Eye (tissue), 1 donor: ENCODE data around the gene LRCH1.

Experiments used
- DNase-seq: peaks from one replicate; pipeline ENCODE4 v3.0.0-alpha.2; 2015

LRCH1 gene

DNA sequence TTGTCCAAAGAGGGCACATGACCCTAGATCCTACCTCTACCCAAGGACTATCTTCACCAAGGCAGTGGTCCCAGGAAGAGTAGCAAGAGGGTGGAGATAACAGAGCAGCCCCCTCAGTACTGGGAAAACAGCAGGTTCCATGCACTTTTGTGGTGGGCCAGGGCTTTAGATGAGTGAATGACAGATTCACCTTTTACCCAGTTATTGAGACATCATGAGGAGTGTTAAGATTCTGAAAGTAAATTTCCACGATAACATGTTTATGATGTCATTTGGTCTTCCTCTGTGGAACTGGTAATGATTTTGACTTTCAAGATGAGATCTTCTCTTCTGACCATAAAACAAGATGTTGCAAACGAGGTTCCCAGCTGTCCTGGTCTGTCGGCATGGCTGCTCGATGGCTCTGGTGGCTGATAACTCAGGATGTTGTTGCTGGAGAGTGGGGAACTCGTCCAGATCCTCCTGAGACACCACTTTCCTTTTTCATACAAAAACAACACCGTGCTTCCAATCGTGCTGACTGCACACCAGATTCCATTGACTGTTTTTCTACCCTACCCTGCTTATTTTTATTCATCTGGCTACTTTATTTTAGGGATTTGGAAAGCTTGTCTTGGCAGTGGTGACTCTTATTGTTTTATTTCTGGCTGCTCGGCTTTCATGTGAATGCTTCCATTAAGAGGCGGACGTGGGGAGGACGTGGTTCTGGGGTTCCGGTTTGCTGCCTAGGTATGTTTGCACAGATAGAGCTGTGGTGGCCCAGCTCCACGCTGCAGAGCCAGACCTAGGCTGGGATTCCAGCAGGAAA is 88.5 kb downstream of the LRCH1 start:
- DNase-seq: peak; percentile 46

DNA sequence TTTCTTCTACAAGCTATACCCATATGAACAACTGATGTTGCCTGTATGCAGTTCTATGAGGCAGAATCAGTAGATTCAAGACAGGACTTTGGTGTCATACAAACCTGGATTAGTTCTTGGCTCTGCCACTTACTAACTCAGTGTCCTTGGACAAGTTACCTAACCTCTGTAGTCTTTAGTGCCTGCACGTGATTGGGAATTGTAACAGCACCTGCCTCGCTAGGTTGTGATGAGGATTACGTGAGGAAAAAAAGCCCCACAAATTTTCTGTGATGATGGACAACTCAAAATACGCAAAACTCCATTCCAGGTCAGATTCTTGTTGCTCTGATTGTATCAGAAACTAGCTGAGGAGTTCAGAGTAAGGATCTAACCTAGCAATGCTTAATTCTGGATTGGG is 89.3 kb downstream of the LRCH1 start:
- DNase-seq: no peak

DNA sequence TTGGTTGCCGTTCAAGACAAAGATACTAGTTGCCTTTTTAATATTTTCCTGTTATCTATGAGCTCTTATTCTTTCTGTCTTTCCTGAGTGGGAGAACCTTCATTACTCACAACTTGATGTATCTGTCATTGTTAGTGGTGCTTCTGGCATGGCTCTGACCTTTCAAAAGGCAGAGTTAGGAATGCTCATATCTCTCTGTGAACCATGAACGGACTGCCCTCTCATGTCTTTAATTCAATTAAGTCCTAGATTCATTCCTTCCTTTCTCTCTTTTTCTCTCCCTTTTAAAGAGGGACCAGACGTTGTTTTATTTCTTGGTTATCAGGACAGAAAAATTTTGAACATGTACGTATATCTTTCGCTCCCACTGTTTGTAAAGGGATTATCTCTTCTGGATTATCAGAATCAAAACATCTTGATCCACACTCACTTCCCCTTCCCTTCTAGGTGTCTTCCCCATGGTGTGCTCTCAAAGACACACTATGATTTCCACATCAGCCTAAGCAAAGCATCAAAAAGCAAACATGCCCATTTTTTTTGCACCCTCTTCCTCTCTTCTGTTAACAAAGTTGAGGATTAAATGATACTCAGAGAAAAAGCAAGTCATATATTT is 90.3 kb downstream of the LRCH1 start:
- no peak for DNase-seq

DNA sequence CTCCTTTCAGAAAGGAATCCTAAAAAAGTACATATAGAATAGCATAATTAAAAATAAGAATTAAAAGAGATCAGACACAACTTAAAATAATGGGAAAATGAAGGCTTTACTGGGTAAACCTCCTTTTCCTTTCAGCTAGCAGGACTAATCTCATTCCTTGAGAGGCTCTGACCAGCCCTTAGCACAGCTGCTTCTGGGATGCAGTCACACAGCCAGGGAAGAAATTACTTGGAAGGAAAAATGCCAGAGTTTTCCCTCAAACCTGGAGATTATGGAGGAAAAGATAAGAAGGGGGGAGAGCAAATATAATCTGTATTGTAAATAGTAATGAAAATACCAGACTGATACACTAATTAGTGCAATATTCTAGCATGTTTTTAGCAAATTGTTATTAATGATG is 91.8 kb downstream of the LRCH1 start:
- DNase-seq: no peak

DNA sequence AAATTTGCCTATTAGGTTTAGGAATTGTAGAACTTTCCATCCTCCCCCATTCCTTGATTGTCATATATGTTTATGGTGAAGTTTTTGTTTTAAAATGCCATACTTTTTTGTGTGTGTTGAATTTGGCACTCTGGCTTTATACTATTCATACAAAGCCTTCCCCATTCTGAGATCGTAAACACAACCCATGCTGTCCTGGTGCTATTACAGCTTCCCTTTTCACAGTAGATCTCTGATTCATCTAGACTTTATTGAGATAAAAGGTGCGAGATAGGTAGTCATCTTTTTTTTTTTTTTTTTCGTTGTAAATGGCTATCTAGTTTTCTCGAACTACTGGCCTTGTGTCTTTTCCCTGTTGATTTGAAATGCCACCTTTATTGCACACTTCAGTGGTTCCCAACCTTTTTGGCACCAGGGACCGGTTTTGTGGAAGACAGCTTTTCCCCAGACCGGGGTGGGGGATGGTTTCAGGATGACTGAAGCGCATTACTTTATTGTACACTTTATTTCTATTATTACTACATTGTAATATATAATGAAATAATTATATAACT is 94.6 kb downstream of the LRCH1 start:
- DNase-seq: no peak

DNA sequence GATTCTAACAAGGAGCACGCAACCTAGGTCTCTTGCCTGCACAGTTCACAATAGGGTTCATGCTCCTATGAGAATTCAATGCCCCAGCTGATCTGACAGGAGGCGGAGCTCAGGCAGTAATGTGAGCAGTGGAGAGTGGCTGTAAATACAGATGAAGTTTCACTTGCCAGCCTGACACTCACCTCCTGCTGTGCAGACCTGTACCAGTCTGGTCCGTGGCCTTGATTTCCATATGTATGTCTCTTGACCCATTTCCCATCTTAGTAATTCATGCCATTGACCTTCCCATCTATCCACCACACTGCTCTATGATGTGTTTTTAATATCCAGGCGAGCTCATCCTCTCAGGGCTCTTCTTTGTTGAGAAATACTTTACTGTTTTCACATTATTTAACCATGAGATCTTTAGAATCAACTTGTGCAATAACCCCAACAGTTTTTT is 95.2 kb downstream of the LRCH1 start:
- DNase-seq: peak; percentile 85

DNA sequence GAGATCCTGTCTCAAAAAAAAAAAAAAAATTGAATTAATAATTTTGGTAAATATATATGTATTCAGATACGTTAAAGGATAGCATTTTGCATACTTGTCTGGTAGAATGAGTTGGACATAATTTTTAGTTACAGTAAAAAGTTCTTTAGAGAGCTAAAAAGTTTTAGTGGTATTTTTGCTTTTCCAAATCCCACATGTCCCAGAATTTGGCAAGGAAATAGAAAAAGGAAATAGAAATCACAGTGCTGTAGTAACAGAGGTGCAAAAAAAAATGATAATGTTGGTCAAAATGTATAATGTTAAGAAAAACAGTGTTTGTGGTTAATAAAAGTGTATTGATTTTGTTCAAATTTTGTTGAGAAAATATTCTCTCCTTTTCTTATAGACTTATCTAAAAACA is 96.8 kb downstream of the LRCH1 start:
- no peak for DNase-seq

DNA sequence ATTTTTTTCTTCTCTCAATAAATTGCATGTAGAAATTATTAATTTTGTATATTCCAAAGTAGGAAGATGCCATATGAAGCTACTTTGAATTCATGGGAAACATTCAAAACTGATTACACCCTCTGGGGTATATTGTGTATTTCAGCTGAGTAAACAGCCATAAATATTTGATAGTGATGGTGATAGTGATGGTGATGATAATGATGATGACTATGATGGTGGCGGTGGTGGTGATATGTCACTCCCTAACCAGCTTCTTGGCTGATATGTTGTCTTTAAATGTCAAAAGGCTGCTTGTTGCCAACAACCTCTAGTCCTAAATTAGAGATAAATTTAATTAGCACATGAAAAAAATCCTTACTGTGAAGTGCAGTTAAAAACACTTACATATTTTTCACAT is 102.0 kb downstream of the LRCH1 start:
- no peak for DNase-seq

DNA sequence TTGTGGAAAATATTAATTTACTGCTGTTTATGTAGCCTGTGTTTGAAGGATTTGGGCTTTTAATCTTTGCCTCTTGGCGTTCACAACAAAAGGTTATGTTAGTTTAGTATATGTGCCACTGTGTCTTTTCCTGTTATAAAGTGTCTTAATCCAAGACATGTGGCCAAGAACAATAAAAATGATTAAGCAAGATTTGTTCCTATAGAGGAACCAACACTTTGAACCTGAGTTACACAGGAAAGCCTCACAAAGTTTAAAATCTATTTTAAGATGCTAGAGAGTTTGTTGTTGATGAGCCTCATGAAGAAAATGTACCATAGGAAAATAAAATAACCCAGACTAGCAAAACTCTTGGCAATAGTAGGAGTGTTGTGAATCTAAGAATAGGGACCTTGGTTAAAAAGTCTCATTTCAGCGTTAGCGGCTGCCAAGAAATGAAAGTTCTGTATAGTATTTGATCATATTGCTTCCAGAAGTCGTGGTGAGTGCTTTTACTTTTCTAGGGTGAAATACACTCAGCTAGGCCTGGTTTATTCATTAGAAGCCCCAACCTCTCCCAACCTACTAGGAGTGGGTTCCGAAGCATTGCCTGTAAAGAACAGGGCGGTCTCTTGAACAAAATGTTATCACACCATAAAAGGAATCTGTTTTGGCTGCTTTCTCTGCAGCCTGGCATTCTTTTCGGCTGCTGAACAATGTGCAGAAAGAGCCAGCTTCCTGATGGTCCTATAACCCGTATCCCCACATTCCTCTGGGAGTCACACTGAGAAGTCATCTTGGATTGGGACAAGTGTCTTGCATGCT is 102.6 kb downstream of the LRCH1 start:
- peak; percentile 35 for DNase-seq

DNA sequence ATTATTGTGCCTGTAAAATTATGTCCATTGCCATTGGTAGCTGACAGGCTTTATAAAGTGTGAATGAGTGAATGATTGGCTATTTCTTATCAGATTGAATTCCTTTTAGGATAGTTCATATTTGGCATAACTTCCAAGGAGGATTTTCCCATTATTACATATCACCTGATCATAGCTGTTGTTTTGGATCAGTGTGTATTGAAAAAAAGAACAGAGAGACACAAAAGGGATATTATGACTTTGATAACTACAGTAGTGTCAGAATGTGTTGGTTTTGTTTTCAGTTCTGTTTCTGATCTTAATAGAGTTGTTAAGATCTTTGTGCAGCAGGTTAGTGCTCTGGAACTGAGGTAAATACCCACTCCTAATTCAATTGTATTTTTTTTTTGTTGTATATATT is 103.8 kb downstream of the LRCH1 start:
- DNase-seq: no peak

DNA sequence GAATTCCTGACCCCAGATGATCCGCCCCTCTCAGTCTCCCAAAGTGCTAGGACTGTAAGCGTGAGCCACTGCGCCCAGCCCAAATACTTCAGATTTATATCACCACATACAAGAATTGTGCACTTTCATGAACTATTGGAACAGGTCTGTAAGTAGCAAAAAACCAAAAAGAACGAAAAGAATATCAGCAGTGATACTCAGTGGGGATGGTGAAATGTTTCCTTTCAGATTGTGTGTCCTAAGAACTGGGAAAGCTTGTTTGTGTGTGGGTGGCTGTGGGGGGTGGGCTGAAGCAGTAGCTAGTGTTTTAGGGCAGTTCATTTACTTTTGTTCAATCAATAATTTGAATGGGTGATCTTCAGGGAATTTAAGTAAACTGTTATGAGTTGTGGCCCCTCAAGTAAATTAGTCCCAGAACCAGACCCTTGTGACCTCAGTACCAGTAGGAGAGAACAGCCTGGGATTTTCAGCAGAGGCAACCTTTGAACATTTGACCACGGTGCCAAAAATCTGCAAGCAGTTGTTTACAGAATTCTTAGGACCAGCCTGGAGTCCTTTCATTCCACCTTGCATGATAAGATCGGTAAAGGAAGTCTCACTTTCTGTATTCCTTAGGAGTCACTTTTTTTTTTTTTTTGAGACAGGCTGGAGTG is 106.6 kb downstream of the LRCH1 start:
- DNase-seq: no peak

DNA sequence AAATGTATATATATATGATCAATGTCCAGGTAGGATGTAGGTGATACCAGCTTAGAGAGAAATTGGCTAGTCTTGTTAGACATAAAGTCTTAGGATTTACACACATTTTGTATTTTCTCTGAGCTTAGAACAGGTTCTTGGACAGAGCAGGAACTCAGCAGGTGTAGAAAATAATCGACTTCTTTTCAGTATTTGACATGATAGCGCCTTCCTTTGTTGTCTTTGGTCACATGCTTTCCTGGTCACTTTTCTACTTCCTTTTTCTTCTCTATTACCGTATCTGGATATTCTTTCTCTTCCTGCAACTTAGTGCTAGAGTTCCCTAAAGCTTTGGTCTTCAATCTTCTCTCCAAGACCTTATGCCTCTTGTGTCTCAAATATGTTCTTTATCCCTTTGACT is 107.4 kb downstream of the LRCH1 start:
- no peak for DNase-seq

DNA sequence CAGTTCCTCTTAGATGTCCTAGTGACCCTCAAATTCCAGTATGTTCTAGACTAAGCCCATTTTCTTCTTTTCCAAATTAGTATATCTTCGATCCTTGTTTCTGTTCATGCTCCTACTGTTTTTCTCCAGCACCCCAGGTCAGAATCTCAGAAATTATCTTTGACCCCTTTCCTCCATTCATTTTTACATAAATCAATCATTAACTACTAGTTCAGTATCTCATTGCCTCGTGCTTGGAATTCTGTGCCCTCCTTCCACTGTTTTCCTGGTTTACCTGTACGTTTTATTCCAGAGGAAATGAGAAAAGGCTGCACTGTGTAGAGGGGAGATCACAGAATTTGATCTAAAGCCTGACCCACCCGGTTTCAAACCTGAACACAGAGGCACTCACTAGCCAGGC is 107.9 kb downstream of the LRCH1 start:
- no peak for DNase-seq

DNA sequence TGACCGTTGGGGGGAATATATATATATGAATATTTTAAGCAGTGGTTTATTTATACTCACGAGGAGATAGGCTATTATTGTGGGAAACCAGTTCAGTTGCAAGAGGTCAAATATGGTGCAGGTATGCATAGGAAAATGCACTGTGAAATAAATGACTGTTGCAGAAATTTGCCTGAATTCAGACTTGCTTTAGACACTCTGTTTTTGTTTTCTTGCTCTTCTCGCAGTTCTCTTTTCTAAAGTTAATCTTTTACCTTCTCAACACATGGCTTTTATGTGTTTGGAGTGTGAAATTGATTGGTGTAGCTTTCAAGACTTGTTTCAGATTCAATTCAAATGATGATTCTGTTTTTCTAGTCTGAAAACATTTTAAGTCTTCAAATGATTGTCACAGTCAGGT is 109.7 kb downstream of the LRCH1 start:
- DNase-seq: no peak

DNA sequence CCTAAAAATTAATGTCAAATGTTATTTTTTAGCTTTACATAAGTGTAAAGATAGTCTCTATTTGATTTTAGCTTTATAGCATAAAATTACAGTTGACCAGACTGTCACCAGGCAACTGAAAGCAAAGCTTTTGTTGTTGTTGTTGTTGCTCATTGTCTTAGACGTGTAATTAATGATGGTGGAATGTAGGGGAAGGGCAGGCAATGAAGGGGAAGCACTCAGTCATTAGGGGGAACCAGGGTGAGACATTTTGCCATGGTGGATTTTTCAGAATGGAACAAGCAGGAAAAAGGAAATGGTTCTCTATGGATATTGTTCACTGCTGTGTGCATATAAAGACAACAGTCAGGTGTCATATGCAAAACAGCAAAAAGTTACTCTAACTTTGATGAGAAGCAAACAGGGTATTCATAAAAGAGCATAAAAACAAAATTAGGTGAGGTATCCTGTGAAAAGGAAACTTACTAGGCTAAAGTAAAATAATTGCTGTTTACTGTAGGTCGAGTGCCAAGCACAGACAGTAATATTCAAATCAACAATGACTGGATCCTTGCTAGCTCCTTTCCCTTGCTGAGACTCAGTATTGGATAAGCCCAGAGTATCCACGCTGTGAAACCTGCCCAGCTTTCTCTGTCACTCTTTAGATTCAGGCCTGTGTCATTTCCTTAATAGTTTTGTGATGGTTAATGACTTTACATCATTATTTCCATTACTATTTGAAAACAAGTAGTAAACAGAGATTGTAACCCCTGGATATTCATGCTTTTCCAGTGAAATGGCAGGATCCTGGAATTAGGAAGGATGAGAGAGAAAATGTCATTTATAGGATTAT is 110.5 kb downstream of the LRCH1 start:
- no peak for DNase-seq

DNA sequence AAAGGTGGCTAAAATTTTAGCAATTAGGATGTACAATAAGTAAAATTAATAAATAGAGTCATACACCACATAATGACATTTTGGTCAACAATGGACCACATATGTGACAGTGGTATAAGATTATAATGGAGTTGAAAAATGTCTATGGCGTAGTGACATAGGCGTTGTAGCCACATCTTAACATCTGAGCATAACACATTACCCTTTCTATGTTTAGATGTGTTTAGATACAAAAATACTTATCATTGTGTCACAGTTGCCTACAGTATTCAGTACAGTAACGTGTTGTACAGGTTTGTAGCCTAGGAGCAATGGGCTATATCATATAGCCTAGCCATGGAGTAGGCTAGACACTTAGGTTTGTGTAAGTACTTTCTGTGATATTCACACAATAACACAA is 111.2 kb downstream of the LRCH1 start:
- DNase-seq: no peak

DNA sequence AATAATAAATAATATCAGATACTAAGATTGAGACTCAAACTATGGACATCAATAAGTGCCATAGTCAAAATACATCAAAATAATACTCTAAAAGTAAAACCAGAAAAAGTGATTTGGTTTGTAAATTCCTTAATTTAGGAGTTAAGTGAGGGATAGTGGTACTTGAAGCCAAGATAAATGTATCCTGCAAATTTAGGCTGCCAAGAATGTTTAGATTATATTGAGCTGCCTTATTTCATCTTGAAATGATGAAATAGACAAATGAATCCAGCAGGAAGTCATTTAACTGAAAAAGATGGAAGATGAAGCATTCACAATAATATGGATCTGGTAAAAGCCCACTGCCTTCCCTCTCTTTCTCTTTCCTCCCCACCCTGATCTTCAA is 112.3 kb downstream of the LRCH1 start:
- DNase-seq: no peak

DNA sequence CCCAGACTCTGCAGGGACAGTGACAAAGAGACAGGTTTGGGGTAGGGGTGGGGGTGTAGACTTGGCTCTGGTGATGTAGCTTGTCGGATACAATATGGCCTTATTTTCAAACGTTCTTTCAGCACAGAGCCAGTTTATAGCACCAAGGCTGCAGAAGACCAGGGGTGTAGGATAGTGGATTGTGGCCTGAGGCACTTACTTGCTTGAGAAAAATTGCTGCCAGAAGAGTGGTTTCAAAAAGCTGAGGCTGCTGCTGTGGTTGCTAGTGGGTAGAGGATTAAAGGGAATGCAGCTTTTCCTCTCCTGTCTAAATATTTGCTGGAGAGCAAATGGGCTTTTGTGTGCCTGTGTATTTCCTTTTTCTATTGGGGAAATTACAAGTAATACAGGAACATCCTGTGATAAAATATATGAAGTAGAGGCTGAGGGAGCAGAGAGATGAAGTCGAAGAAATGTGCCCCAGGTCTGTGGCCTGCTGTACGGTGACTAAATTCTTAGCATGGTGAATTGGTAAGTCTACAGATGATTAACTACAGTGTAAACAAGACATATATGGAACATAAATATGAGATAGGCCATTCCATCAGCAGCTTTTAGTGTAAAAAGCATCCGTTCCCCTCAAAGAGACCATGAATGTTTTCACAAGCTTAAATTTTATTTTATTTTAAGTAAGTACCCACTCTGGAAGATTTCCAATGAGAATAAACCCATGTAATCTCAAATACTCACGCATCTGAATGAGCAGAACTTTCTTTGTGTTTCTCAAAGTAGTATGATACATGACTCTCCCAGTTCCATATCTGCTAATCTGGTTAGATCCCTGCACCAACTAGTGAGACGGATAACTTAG is 112.9 kb downstream of the LRCH1 start:
- no peak for DNase-seq

DNA sequence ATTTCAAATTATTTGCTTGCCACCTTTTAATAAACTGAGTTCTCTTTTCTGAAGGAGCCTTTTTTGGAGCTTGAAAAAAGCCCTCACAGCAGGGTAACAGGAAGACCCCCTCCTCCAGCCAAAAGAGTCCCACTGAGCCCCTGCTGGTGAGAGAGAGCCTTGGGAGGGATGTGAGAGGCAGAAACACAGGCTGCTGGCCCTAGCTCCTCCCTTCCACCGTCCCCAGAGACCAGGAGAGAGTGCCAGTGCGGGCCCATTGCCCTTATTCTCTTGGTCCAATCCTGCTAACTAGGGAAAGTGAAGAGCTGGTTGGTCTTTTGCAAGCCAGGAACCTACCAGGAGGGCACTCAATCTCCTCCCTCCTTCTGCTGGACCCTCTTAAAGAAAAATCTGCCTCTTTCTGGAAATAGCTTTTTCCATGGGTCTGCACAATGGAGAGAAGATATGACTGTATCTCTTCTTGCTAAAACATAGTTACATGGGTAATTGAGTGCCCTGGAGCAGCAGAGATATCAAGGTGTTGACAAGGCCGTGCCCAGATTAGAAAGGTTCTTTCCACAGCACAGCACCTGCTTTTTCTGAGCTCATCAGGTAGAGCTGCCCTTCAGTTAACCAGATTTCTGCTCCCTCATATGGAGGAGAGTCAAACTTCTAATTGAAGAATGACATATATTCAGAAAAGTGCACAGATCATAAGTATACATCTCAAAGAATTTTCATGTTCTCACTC is 113.9 kb downstream of the LRCH1 start:
- DNase-seq: no peak

DNA sequence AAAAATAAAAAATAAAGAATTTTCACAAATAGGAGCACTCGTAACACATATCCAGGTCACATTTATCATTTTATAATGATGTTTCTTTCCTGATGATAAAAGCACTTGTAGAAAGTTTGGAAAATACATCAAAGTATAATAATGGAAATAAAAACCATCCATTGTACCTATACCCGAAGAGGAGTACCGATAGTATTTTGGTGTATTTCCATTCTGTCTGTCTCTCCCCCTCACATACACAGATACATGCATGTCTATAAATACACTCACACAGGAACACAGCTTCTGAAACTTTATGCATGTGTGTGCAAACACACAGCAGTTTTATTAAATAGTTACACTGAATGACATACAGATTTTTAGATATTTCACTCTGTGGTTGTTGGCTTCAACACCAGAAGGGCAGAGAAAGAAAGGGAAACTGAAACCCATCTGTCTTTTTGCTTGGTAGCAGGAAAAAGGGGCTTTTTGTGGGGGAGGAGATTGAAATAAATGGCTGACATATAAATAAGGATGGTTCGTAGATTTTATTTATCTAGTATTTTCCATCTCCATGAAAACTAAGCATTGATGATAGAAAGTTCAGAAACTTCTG is 114.8 kb downstream of the LRCH1 start:
- DNase-seq: no peak
